CD14-positive monocyte (primary cell): ENCODE results near the gene IRF4. TPM values are rescaled to one million over a fixed set of nuclear protein-coding genes. Genes with fewer than 3 reads are reported as not detected.
A peak's percentile ranks its signal among the peaks of the same experiment; 100 is the strongest.

Source experiments
- DNase-seq, 3 donors: peaks; one replicate each; pipeline ENCODE4 v3.0.0-alpha.2; 2011 to 2022
- H2AFZ ChIP-seq: 2 replicates; pipeline ENCODE4 v1.6.0; 2012; ENCODE audit warnings: mild to moderate bottlenecking, low read depth, low read length, inconsistent platforms; ENCODE audit not compliant: insufficient read depth, poor library complexity, severe bottlenecking
- H3K27ac ChIP-seq, 2 donors: 1 replicate in 1 of 2; 2 replicates in 1 of 2; pipeline ENCODE4 v1.5.1; 2012 to 2013; ENCODE audit warnings: low read length in 2 of 2, control low read depth in 1 of 2, inconsistent platforms in 1 of 2, low read depth in 1 of 2, mild to moderate bottlenecking in 1 of 2
- H3K27me3 ChIP-seq, 2 donors: one replicate each; pipeline versions ENCODE4 v1.6.0 to v1.6.1; 2011 to 2013; ENCODE audit warnings: low read length in 2 of 2; ENCODE audit not compliant: control insufficient read depth in 2 of 2, insufficient read depth in 2 of 2
- H3K36me3 ChIP-seq, 2 donors: replicated peaks in 1 of 2; 1 replicate in 1 of 2; 2 replicates in 1 of 2; pipeline versions ENCODE4 v1.5.1 to v1.6.1; 2012 to 2013; ENCODE audit warnings: low read length in 2 of 2, control low read depth in 1 of 2, inconsistent platforms in 1 of 2, mild to moderate bottlenecking in 1 of 2; ENCODE audit not compliant: insufficient read depth in 2 of 2, control insufficient read depth in 1 of 2
- H3K4me1 ChIP-seq, 2 donors: 1 replicate in 1 of 2; 2 replicates in 1 of 2; pipeline versions ENCODE4 v1.5.1 to v1.6.1; 2012 to 2013; ENCODE audit warnings: low read length in 2 of 2, control low read depth in 1 of 2, inconsistent platforms in 1 of 2, mild to moderate bottlenecking in 1 of 2, moderate library complexity in 1 of 2; ENCODE audit not compliant: insufficient read depth in 2 of 2, control insufficient read depth in 1 of 2
- H3K4me2 ChIP-seq: replicated peaks from 2 replicates; pipeline ENCODE3; 2012; ENCODE audit warnings: low read length, moderate library complexity, mild to moderate bottlenecking; ENCODE audit not compliant: poor library complexity, severe bottlenecking; ENCODE audit errors: extremely low read depth
- H3K4me3 ChIP-seq, 3 experiments: fragments of 200-600 bp in 1 of 3; sonication (generic) in 1 of 3; replicated peaks in 1 of 3; 1 replicate in 2 of 3; 2 replicates in 1 of 3; pipeline ENCODE4 v1.5.1; 2011 to 2013; ENCODE audit warnings: low read length in 3 of 3, mild to moderate bottlenecking in 3 of 3, control low read depth in 2 of 3, low read depth in 2 of 3, inconsistent platforms in 1 of 3, moderate library complexity in 1 of 3
- H3K79me2 ChIP-seq: 2 replicates; pipeline ENCODE4 v1.6.0; 2012; ENCODE audit warnings: mild to moderate bottlenecking, control low read depth, inconsistent platforms, low read length, moderate library complexity; ENCODE audit not compliant: insufficient read depth
- H3K9ac ChIP-seq: 2 replicates; pipeline ENCODE4 v1.6.0; 2017; ENCODE audit warnings: low read length, mild to moderate bottlenecking; ENCODE audit not compliant: insufficient read depth, poor library complexity, severe bottlenecking
- H3K9me3 ChIP-seq, 2 donors: replicated peaks in 1 of 2; 1 replicate in 1 of 2; 2 replicates in 1 of 2; pipeline versions ENCODE4 v1.5.1 to v1.6.1; 2012 to 2013; ENCODE audit warnings: low read length in 2 of 2, control low read depth in 1 of 2; ENCODE audit not compliant: control insufficient read depth in 1 of 2, insufficient read depth in 1 of 2
- H4K20me1 ChIP-seq: 2 replicates; pipeline ENCODE4 v1.6.0; 2012; ENCODE audit warnings: mild to moderate bottlenecking, low read length, control low read depth, moderate library complexity; ENCODE audit not compliant: insufficient read depth
- H3K27ac Mint-ChIP-seq, 7 donors: one replicate each; pipeline ENCODE4 v1.8.0; 2020; ENCODE audit warnings: mild to moderate bottlenecking in 7 of 7, mixed read lengths in 7 of 7, moderate library complexity in 6 of 7, inconsistent platforms in 2 of 7
- H3K27me3 Mint-ChIP-seq, 3 donors: one replicate each; pipeline ENCODE4 v1.8.0; 2021 to 2022; ENCODE audit warnings: low read depth in 3 of 3, mild to moderate bottlenecking in 3 of 3, mixed read lengths in 3 of 3, moderate library complexity in 3 of 3, inconsistent platforms in 1 of 3
- H3K36me3 Mint-ChIP-seq, 2 donors: one replicate each; pipeline ENCODE4 v1.8.0; 2020; ENCODE audit warnings: mixed read lengths in 2 of 2, inconsistent platforms in 1 of 2, mild to moderate bottlenecking in 1 of 2
- H3K4me1 Mint-ChIP-seq: one replicate; pipeline ENCODE4 v1.8.0; 2020; ENCODE audit warnings: mild to moderate bottlenecking, mixed read lengths
- H3K4me3 Mint-ChIP-seq, 2 donors: one replicate each; pipeline ENCODE4 v1.8.0; 2020; ENCODE audit warnings: mild to moderate bottlenecking in 2 of 2, mixed read lengths in 2 of 2, moderate library complexity in 1 of 2
- H3K9me3 Mint-ChIP-seq, 7 donors: one replicate each; pipeline ENCODE4 v1.8.0; 2020 to 2022; ENCODE audit warnings: mixed read lengths in 7 of 7, mild to moderate bottlenecking in 6 of 7, moderate library complexity in 6 of 7, inconsistent platforms in 2 of 7
- CTCF ChIP-seq: fragments of 200-600 bp; IDR thresholded peaks from one replicate; pipeline ENCODE4 v1.8.0; 2022; ENCODE audit warnings: antibody characterized with exemption, mild to moderate bottlenecking
- WGBS: methylation state at CpG from one replicate; pipeline ENCODE4 v1.1.5; 2013; ENCODE audit warnings: missing lambda C conversion rate; ENCODE audit not compliant: insufficient coverage; 5-methylcytosine and 5-hydroxymethylcytosine counted together
- intact Hi-C, 2 donors: fragments of 100-400 bp; cut with micrococcal nuclease; formaldehyde crosslinking; loops; one replicate each; pipeline versions ENCODE4 v1.15.0 to v1.15.1; 2023
- polyA plus RNA-seq, 3 donors: library from polyadenylated mRNA; depleted of rRNA in 1 of 3; unstranded in 2 of 3; stranded (reverse) in 1 of 3; fragments of 300-500 nt in 2 of 3; fragments of >200 nt in 1 of 3; fragmentation: Illumina TruSeq in 2 of 3; gene quantifications; 1 replicate in 2 of 3; 2 replicates in 1 of 3; pipeline ENCODE4 v1.2.3, GENCODE V29; 2012 to 2021

Gene IRF4
- polyA plus RNA-seq, 3 donors: 3.0 to 13.6 (median 6.4) TPM

GRCh38 chr6:408599-409102 is 17.1 kb downstream of the IRF4 start:
- intact Hi-C loops: loop anchor here in 1 of 2 donors (5.0 kb wide), 1 partner anchor 221 kb away; no protein-coding TSS in a partner anchor
- H3K4me2 ChIP-seq: no peak overlapping the region
- Mint-ChIP-seq H3K27me3 (peaks cover 26 to 38% (median 27%) of the 10 kb centered on the region in 3 donors), H3K4me1 (peaks cover 11% of the 10 kb centered on the region), H3K27ac (peak overlapping the region in 5 of 7 donors; percentile 15 to 79 (median 64)), H3K4me3 (peak overlapping the region in 1 of 2 donors; percentile 35), H3K9me3 (peaks cover 5 to 15% (median 9%) of the 10 kb centered on the region in 7 donors), H3K36me3 (peaks cover 20 to 39% of the 10 kb centered on the region in 2 donors)
- peak; percentile 56 to 71 (median 59) for DNase-seq
- peak; percentile 82 for TF ChIP-seq CTCF
- H3K9me3 ChIP-seq: peaks cover 0 to 4% of the 10 kb centered on the region in 2 donors
- H3K9ac ChIP-seq: no peak overlapping the region
- 11% methylated on average over 4 of the region's 9 CpGs for WGBS
- peak overlapping the region in 1 of 2 donors; percentile 3 for H3K27ac ChIP-seq
- peaks cover 12 to 41% of the 10 kb centered on the region in 2 donors for H3K36me3 ChIP-seq
- no peak overlapping the region for H3K4me3 ChIP-seq
- H3K4me1 ChIP-seq: peaks cover 8 to 11% of the 10 kb centered on the region in 2 donors
- no peak overlapping the region for H2AFZ ChIP-seq
- peaks cover 19% of the 10 kb centered on the region for H4K20me1 ChIP-seq
- H3K79me2 ChIP-seq: no peaks in the 10 kb centered on the region
- H3K27me3 ChIP-seq: peaks cover 3 to 8% of the 10 kb centered on the region in 2 donors

- Histone ChIP-seq H2AFZ (no peak overlapping the region), H3K36me3 (peaks cover 12 to 38% of the 10 kb centered on the region in 2 donors), H3K9ac (no peak overlapping the region), H3K4me3 (no peak overlapping the region), H3K79me2 (no peaks in the 10 kb centered on the region), H3K9me3 (peaks cover 1 to 6% of the 10 kb centered on the region in 2 donors), H3K27me3 (peaks cover 3 to 8% of the 10 kb centered on the region in 2 donors), H3K4me2 (no peak overlapping the region), H4K20me1 (peaks cover 13% of the 10 kb centered on the region), H3K27ac (no peak overlapping the region), H3K4me1 (peaks cover 8 to 11% of the 10 kb centered on the region in 2 donors)
- Mint-ChIP-seq H3K27ac (no peak overlapping the region), H3K36me3 (peaks cover 20 to 35% of the 10 kb centered on the region in 2 donors), H3K9me3 (peaks cover 2 to 12% (median 10%) of the 10 kb centered on the region in 7 donors), H3K4me3 (no peak overlapping the region), H3K4me1 (peaks cover 11% of the 10 kb centered on the region), H3K27me3 (peaks cover 26 to 38% (median 27%) of the 10 kb centered on the region in 3 donors)
- TF ChIP-seq CTCF: no peak
- no peak for DNase-seq
- intact Hi-C loops: loop anchor here in 1 of 2 donors (5.0 kb wide), 1 partner anchor 222 kb away; no protein-coding TSS in a partner anchor
- 100% methylated on average over 1 of the region's 4 CpGs for WGBS
Measured at GRCh38 chr6:409370-409972, 17.9 kb downstream of the IRF4 start.
